Fibroblast of upper back skin (primary cell): ENCODE measurements around the gene KASH5.

ENCODE experiments used
- DNase-seq: peaks from one replicate; pipeline ENCODE4 v3.0.0-alpha.2; 2013

KASH5 gene

GRCh38 chr19:49461656-49462055 is 73.6 kb downstream of the KASH5 start:
- DNase-seq: no peak

GRCh38 chr19:49462492-49462891 is 74.4 kb downstream of the KASH5 start:
- DNase-seq: no peak

- no peak for DNase-seq
Observed at GRCh38 chr19:49463960-49464740, 76.1 kb downstream of the KASH5 start.

GRCh38 chr19:49465371-49465770 is 77.3 kb downstream of the KASH5 start:
- DNase-seq: no peak
